ENCODE results near the gene PTPRF.
A peak's percentile ranks its signal among the peaks of the same experiment; 100 is the strongest.

The PTPRF gene

GRCh38 chr1:43565600-43566360 is 35.1 kb downstream of the PTPRF start:
- H3K4me3 ChIP-seq (ENCODE audit: low read depth, low read length): peak overlapping the region; percentile 41
- TF ChIP-seq CTCF (IDR thresholded peaks at IDR 0.05; ENCODE audit: low read depth, low read length): no peak
- peak; percentile 92 for DNase-seq
- H3K27ac ChIP-seq: peak overlapping the region; percentile 96
- no peaks in the 10 kb centered on the region for H3K9me3 ChIP-seq (ENCODE audit: severe bottlenecking)
- H3K27me3 ChIP-seq (ENCODE audit: insufficient read depth, low read depth, severe bottlenecking): no peaks in the 10 kb centered on the region
- peaks cover 37% of the 10 kb centered on the region for H3K36me3 ChIP-seq

DNA sequence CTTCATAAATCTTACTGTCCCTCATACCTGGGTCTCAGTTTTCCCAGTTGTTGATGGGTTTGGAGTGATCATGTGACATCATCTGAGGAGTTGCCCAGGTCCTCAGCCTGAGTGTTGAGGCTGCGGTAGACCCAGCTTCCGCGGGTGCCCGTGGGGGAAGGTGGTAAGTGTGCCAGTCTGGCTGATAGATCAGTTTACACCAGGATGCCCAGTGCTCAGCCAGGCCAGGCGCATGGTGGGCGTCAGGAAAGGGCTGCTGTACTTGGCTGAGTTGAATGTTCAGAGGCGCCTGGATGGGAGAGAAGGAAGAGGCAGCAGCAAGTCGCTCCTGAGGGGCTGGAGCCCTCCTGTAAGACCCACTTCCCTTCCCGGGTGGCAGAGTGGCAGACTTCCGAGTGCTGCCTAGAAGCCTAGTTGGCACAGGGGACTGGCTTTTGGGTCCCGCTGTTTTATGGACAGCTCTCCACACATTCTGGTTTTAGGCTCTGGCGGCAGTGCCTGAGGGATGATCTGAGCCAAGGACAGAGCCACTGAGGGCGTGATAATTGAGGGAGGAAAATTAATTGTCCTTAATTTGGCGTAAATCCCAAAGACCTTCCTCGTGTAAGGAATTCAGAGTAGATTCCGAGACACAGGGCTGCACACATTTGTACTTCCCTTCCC is 35.8 kb downstream of the PTPRF start:
- H3K4me3 ChIP-seq (ENCODE audit: low read depth, low read length): peak overlapping the region; percentile 41
- H3K27me3 ChIP-seq (ENCODE audit: insufficient read depth, low read depth, severe bottlenecking): no peaks in the 10 kb centered on the region
- peak overlapping the region; percentile 96; the same call in 1 of the 2 replicates for H3K27ac ChIP-seq
- no peak for DNase-seq
- TF ChIP-seq CTCF (IDR thresholded peaks at IDR 0.05; ENCODE audit: low read depth, low read length): no peak
- peaks cover 37% of the 10 kb centered on the region for H3K36me3 ChIP-seq
- no peaks in the 10 kb centered on the region for H3K9me3 ChIP-seq (ENCODE audit: severe bottlenecking)

- Histone ChIP-seq H3K4me3 (ENCODE audit: low read depth, low read length) (no peak overlapping the region), H3K9me3 (ENCODE audit: severe bottlenecking) (no peaks in the 10 kb centered on the region), H3K27ac (no peak overlapping the region), H3K27me3 (ENCODE audit: insufficient read depth, low read depth, severe bottlenecking) (no peaks in the 10 kb centered on the region), H3K36me3 (peaks cover 48% of the 10 kb centered on the region)
- DNase-seq: no peak
- no peak for TF ChIP-seq CTCF (IDR thresholded peaks at IDR 0.05; ENCODE audit: low read depth, low read length)
Measured at GRCh38 chr1:43569175-43569574, 38.5 kb downstream of the PTPRF start.

DNA sequence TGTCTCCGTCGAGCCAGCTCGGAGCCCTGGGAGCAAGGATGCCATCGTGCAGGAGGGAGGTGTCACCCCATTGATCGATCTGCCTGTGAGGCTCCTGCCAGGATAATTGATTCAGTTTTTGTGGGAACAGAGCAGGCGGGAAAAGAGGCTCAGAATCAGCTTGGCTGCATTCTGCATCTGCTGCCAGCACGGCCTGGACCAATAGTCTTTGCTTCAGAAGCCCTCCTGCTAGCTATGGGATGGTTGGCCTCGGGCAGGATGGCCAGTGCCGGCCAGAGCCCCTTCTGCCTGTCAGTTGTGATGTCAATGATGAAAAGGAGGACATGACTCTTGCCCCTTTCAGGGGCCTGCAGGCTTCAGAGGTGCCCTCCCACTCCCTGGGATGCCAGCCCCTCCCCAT is 39.6 kb downstream of the PTPRF start:
- Histone ChIP-seq H3K9me3 (ENCODE audit: severe bottlenecking) (no peaks in the 10 kb centered on the region), H3K27ac (no peak overlapping the region), H3K27me3 (ENCODE audit: insufficient read depth, low read depth, severe bottlenecking) (no peaks in the 10 kb centered on the region), H3K36me3 (peaks cover 54% of the 10 kb centered on the region), H3K4me3 (ENCODE audit: low read depth, low read length) (no peak overlapping the region)
- no peak for DNase-seq
- TF ChIP-seq CTCF (IDR thresholded peaks at IDR 0.05; ENCODE audit: low read depth, low read length): no peak

- no peaks in the 10 kb centered on the region for H3K27me3 ChIP-seq (ENCODE audit: insufficient read depth, low read depth, severe bottlenecking)
- no peak overlapping the region for H3K27ac ChIP-seq
- TF ChIP-seq CTCF (IDR thresholded peaks at IDR 0.05; ENCODE audit: low read depth, low read length): no peak
- peaks cover 53% of the 10 kb centered on the region for H3K36me3 ChIP-seq
- H3K4me3 ChIP-seq (ENCODE audit: low read depth, low read length): no peak overlapping the region
- H3K9me3 ChIP-seq (ENCODE audit: severe bottlenecking): no peaks in the 10 kb centered on the region
- DNase-seq: no peak
Measured at GRCh38 chr1:43570715-43571114, 40.0 kb downstream of the PTPRF start.

All from WERI-Rb-1 (cell line).